ENCODE measurements around the gene ZNF81.
"Not testable (repeated sequence)": the region's sequence is repeated elsewhere in the genome, so short reads cannot be mapped to it uniquely, and the experiment has no call there.

GRCh38 chrX:47807272-47807538, 29.5 kb upstream of the ZNF81 start:
- TF ChIP-seq CTCF, POLR2A (IDR thresholded peaks at IDR 0.05): not testable (repeated sequence)

All from prostate gland (tissue), 2 donors.